Effector memory CD4-positive, alpha-beta T cell (primary cell): ENCODE results near the gene ERBB4.

Source experiments
- DNase-seq, 3 donors: peaks; one replicate each; pipeline ENCODE4 v3.0.0-alpha.2; 2020
- H3K27ac ChIP-seq: 2 replicates; pipeline ENCODE4 v1.7.0; 2013; ENCODE audit warnings: mild to moderate bottlenecking, low read length, moderate library complexity; ENCODE audit not compliant: insufficient read depth, poor library complexity, severe bottlenecking
- H3K27me3 ChIP-seq: replicated peaks from 2 replicates; pipeline ENCODE4 v1.7.0; 2013; ENCODE audit warnings: mild to moderate bottlenecking, low read length; ENCODE audit not compliant: insufficient read depth, control insufficient read depth, poor library complexity, severe bottlenecking
- H3K36me3 ChIP-seq: 2 replicates; pipeline ENCODE4 v1.7.0; 2013; ENCODE audit warnings: mild to moderate bottlenecking, low read length, moderate library complexity; ENCODE audit not compliant: control insufficient read depth, insufficient read depth
- H3K4me1 ChIP-seq: 2 replicates; pipeline ENCODE4 v1.7.0; 2013; ENCODE audit warnings: low read length, mild to moderate bottlenecking; ENCODE audit not compliant: control insufficient read depth, insufficient read depth, poor library complexity, severe bottlenecking
- H3K4me3 ChIP-seq: 2 replicates; pipeline ENCODE4 v1.7.0; 2013; ENCODE audit warnings: low read length, low read depth, mild to moderate bottlenecking; ENCODE audit not compliant: insufficient read depth, poor library complexity, severe bottlenecking
- H3K9me3 ChIP-seq: 2 replicates; pipeline ENCODE4 v1.7.0; 2013; ENCODE audit warnings: mild to moderate bottlenecking, low read length, moderate library complexity; ENCODE audit not compliant: control insufficient read depth

The ERBB4 gene

GRCh38 chr2:212327171-212327809, 211.3 kb downstream of the ERBB4 start:
- Histone ChIP-seq H3K36me3 (no peaks in the 10 kb centered on the region), H3K4me3 (no peak overlapping the region), H3K27ac (no peak overlapping the region), H3K27me3 (no peaks in the 10 kb centered on the region), H3K9me3 (no peaks in the 10 kb centered on the region), H3K4me1 (no peaks in the 10 kb centered on the region)
- DNase-seq = no peak

DNA sequence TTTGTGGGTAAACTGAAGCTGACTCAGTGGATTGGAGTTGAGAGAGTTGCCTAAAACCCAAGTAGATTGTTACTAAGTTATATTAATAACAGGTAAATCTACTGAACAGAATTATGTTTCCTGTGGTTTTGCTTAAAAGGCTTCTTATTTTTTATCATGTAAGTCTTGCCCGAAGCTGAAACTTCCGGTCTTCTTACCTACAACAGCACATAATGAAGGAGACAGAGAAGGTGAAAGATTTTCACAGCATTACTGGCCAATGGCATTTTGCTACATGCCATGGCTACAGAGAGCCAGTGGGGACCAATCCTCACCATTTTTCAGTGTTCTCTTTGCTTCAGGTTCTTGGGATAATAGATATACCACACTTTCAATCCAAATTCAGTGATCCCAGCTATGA, 220.0 kb downstream of the ERBB4 start:
- H3K27me3 ChIP-seq = no peaks in the 10 kb centered on the region
- H3K4me1 ChIP-seq = no peaks in the 10 kb centered on the region
- no peaks in the 10 kb centered on the region for H3K9me3 ChIP-seq
- H3K27ac ChIP-seq = no peak overlapping the region
- H3K4me3 ChIP-seq = no peak overlapping the region
- no peaks in the 10 kb centered on the region for H3K36me3 ChIP-seq
- DNase-seq = no peak

GRCh38 chr2:212314680-212315079, 223.9 kb downstream of the ERBB4 start:
- H3K27ac ChIP-seq = no peak overlapping the region
- no peaks in the 10 kb centered on the region for H3K27me3 ChIP-seq
- H3K4me3 ChIP-seq = no peak overlapping the region
- no peaks in the 10 kb centered on the region for H3K9me3 ChIP-seq
- no peak for DNase-seq
- no peaks in the 10 kb centered on the region for H3K4me1 ChIP-seq
- no peaks in the 10 kb centered on the region for H3K36me3 ChIP-seq

- H3K27me3 ChIP-seq = no peaks in the 10 kb centered on the region
- H3K9me3 ChIP-seq = no peaks in the 10 kb centered on the region
- H3K27ac ChIP-seq = no peak overlapping the region
- H3K36me3 ChIP-seq = no peaks in the 10 kb centered on the region
- no peak overlapping the region for H3K4me3 ChIP-seq
- DNase-seq = no peak
- H3K4me1 ChIP-seq = no peaks in the 10 kb centered on the region
These were observed 226.7 kb downstream of the ERBB4 start for GRCh38 chr2:212311807-212312404.

GRCh38 chr2:212299943-212300342, 238.7 kb downstream of the ERBB4 start:
- Histone ChIP-seq H3K4me3 (no peak overlapping the region), H3K36me3 (no peaks in the 10 kb centered on the region), H3K4me1 (no peaks in the 10 kb centered on the region), H3K27ac (no peak overlapping the region), H3K9me3 (no peaks in the 10 kb centered on the region), H3K27me3 (no peaks in the 10 kb centered on the region)
- DNase-seq = no peak

- no peaks in the 10 kb centered on the region for H3K36me3 ChIP-seq
- no peaks in the 10 kb centered on the region for H3K27me3 ChIP-seq
- no peak for DNase-seq
These were observed 239.3 kb downstream of the ERBB4 start for GRCh38 chr2:212299333-212299732.

DNA sequence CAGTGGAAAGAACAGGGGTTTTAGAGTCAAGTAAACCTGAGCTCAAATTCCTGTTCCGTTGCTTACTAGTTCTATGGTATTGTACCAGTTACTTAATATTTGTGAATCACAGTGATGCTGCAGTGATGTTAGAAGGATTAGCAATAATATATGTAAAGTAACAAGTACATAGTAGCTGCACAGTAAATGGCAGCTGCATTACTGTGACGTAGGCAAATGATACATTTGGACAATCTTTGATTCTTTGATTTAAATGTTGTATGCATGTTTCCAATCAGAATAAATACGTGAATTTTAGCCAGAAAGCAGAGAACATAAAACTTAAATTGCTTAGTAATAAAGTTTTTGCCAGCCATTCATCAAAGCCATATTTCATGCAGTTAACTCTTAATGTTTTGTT, 243.0 kb downstream of the ERBB4 start:
- Histone ChIP-seq H3K27ac (no peak overlapping the region), H3K4me3 (no peak overlapping the region), H3K36me3 (no peaks in the 10 kb centered on the region), H3K9me3 (no peaks in the 10 kb centered on the region), H3K27me3 (no peaks in the 10 kb centered on the region), H3K4me1 (no peaks in the 10 kb centered on the region)
- DNase-seq = no peak

More at GRCh38 chr2:212299333-212299732, 239.3 kb downstream of the ERBB4 start:
- no peak overlapping the region for H3K27ac ChIP-seq
- H3K4me1 ChIP-seq = no peaks in the 10 kb centered on the region
- H3K4me3 ChIP-seq = no peak overlapping the region
- no peaks in the 10 kb centered on the region for H3K9me3 ChIP-seq

DNA sequence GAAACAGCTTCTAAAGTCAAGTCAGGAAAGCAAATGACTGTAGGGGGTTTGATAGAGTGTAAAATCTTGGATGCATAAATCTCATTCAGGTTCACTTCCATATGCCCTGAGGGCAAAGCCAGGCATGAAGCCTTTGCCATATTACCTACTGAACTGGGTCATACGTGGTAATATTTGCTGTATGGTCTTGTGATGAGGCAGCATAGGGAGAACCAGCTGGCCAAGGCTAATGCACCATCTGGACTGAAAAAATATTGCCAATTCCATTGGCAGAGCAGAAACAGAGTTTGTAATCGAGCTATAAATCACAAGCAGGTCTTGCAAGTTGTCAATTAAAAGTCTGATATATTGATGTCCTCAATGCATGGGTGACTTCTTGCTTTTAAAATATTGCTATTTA, 243.8 kb downstream of the ERBB4 start:
- H3K27ac ChIP-seq = no peak overlapping the region
- no peaks in the 10 kb centered on the region for H3K36me3 ChIP-seq
- H3K4me3 ChIP-seq = no peak overlapping the region
- H3K9me3 ChIP-seq = no peaks in the 10 kb centered on the region
- H3K4me1 ChIP-seq = no peaks in the 10 kb centered on the region
- H3K27me3 ChIP-seq = no peaks in the 10 kb centered on the region
- DNase-seq = no peak

DNA sequence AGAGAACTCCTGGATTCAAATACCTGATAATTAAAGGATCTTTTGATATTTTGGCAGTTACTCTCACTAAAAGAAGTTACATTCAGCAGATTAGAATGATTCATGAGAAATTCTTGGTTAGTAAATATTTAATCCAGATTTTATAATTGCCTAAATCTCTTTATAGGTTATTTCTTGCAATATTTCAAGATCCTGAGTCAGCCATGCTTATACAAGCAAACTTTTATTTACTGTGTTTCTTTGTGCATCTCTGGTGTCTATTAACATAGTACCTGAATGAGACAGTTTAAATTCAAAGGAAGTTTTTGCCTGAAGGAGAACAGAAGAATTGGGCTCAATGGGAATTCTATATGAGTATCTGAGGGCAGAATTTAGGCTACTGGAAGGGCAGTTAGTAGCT, 249.3 kb downstream of the ERBB4 start:
- DNase-seq = no peak
- Histone ChIP-seq H3K27me3 (no peaks in the 10 kb centered on the region), H3K27ac (no peak overlapping the region), H3K4me3 (no peak overlapping the region), H3K4me1 (no peaks in the 10 kb centered on the region), H3K36me3 (no peaks in the 10 kb centered on the region), H3K9me3 (no peaks in the 10 kb centered on the region)

GRCh38 chr2:212288308-212288707, 250.3 kb downstream of the ERBB4 start:
- Histone ChIP-seq H3K9me3 (no peaks in the 10 kb centered on the region), H3K36me3 (no peaks in the 10 kb centered on the region), H3K4me1 (no peaks in the 10 kb centered on the region), H3K27ac (no peak overlapping the region), H3K27me3 (no peaks in the 10 kb centered on the region), H3K4me3 (no peak overlapping the region)
- no peak for DNase-seq
